Measurements from ENCODE around the gene PLD6.

PLD6 gene

DNA sequence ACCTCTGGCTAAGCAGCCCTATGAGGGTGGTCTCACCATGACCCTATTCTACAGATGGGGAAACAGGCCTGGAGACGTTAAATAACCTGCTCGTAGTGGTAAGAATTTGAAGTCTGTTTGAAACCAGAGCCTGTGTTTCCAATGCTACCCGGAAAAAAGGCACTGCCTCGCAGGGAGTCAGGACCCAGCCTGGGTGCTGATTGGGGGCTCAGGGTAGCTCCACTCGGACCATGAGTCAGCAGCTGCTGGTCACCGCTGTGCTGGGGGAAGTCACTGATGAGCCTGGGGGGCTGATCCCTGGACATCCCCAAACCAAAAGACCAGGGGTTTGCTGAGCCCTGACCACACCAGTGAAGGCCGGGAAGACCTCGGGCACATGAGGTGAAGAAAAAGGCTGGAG, 9.4 kb upstream of the PLD6 start:
- Histone ChIP-seq H3K4me1 (ENCODE audit: control insufficient read depth in 5 of 5, insufficient read depth in 5 of 5, low read length in 5 of 5) (peaks cover 0 to 14% (median 8%) of the 10 kb centered on the region in 5 donors), H3K27ac (ENCODE audit: low read depth, low read length) (no peak overlapping the region), H3K36me3 (ENCODE audit: control insufficient read depth in 5 of 5, insufficient read depth in 5 of 5, low read length in 5 of 5) (peaks cover 4 to 90% (median 77%) of the 10 kb centered on the region in 5 donors), H3K9me3 (ENCODE audit: control insufficient read depth in 5 of 5, low read length in 5 of 5) (no peaks in the 10 kb centered on the region), H3K9ac (ENCODE audit: low read length in 5 of 5) (no peak overlapping the region), H3K27me3 (ENCODE audit: control insufficient read depth in 5 of 5, insufficient read depth in 4 of 5, low read length in 5 of 5) (no peaks in the 10 kb centered on the region), H3K4me3 (ENCODE audit: low read depth in 1 of 5, low read length in 5 of 5) (no peak overlapping the region)

DNA sequence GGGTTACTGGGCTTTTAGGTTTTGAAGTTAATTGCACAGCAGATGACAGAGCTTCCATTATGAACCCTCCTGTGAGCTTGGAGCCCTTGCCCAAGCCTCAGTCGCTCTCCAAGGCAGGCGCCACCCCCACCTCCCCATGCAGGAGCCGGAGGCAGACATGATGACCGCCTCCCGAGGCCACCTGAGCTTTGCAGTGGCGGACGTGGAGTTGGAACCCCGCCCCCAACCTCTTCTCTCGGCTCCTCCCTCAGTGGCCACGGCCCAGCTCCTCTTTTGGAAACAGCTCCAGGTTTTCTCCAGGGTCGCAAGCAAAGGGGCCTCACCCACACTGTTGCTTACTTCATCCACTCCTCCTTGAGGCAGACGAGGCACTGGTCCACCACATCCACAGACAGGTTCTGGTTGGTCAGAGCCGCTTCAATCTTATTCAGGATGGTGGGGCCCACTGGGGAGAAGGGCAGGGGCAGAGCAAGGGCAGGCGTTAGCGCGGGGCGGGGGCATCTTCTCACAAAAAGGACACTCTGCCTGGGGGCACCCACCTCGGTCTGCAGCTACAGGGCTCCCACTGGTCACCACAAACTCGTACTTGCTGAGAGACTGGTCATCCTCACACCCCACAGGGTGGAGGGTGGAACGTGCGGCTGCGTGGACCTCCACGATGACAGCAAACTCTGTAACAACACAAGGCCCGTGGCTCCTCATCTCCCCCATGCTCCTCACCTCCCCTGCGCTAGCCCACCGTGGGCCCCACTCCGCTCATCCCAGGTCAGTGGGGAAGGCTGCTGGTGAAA, 8.7 kb upstream of the PLD6 start:
- no peaks in the 10 kb centered on the region for H3K27me3 ChIP-seq (ENCODE audit: control insufficient read depth in 5 of 5, insufficient read depth in 4 of 5, low read length in 5 of 5)
- H3K4me1 ChIP-seq (ENCODE audit: control insufficient read depth in 5 of 5, insufficient read depth in 5 of 5, low read length in 5 of 5) = peaks cover 0 to 14% (median 8%) of the 10 kb centered on the region in 5 donors
- H3K27ac ChIP-seq (ENCODE audit: low read depth, low read length) = no peak overlapping the region
- H3K4me3 ChIP-seq (ENCODE audit: low read depth in 1 of 5, low read length in 5 of 5) = no peak overlapping the region
- H3K9me3 ChIP-seq (ENCODE audit: control insufficient read depth in 5 of 5, low read length in 5 of 5) = no peaks in the 10 kb centered on the region
- H3K36me3 ChIP-seq (ENCODE audit: control insufficient read depth in 5 of 5, insufficient read depth in 5 of 5, low read length in 5 of 5) = peaks cover 4 to 84% (median 70%) of the 10 kb centered on the region in 5 donors
- H3K9ac ChIP-seq (ENCODE audit: low read length in 5 of 5) = no peak overlapping the region

DNA sequence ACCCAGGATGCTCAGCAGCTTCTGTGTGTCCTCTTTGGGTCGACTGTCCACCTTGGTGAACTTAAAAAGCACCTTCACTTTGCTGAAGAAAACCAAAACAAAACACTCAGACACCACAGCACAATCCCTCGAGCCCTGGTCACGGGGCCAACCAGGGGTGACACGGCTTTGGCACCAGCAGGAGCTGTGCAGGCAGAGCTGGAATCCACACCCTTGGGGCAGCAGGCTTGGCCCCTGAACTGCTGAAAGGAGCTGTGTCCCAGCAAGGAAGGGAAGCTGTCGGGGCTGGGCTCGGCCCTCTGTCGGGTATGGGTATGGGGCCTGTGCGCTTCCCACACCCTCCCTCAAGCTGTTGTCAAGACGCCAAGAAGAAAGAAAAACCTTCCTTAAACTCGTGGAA, 7.6 kb upstream of the PLD6 start:
- peaks cover 4 to 73% (median 63%) of the 10 kb centered on the region in 5 donors for H3K36me3 ChIP-seq (ENCODE audit: control insufficient read depth in 5 of 5, insufficient read depth in 5 of 5, low read length in 5 of 5)

DNA sequence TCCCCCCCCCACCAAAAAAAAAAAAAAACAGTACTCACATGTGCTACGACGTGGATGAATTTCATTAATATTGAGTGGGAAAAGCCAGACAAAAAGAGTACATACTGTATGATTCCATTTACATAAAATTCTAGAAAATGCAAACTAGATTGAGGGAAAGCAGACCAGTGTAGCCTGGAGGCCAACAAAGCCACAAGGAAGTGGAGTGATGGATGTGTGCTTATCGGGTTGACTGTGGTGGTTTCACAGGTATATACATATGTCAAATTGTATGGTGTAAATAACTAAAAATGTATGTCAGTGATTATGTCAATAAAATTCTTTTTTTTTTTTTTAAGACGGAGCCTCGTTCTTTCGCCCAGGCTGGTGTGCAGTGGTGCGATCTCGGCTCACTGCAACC, 1.9 kb upstream of the PLD6 start:
- Histone ChIP-seq H3K27ac (ENCODE audit: low read depth, low read length) (no peak overlapping the region), H3K9ac (ENCODE audit: low read length in 5 of 5) (no peak overlapping the region), H3K36me3 (ENCODE audit: control insufficient read depth in 5 of 5, insufficient read depth in 5 of 5, low read length in 5 of 5) (peaks cover 0 to 20% (median 10%) of the 10 kb centered on the region in 5 donors), H3K9me3 (ENCODE audit: control insufficient read depth in 5 of 5, low read length in 5 of 5) (no peaks in the 10 kb centered on the region), H3K27me3 (ENCODE audit: control insufficient read depth in 5 of 5, insufficient read depth in 4 of 5, low read length in 5 of 5) (no peaks in the 10 kb centered on the region), H3K4me3 (ENCODE audit: low read depth in 1 of 5, low read length in 5 of 5) (no peak overlapping the region), H3K4me1 (ENCODE audit: control insufficient read depth in 5 of 5, insufficient read depth in 5 of 5, low read length in 5 of 5) (peaks cover 0 to 38% (median 34%) of the 10 kb centered on the region in 5 donors)

More for the DNA sequence above, 7.6 kb upstream of the PLD6 start:
- Histone ChIP-seq H3K27me3 (ENCODE audit: control insufficient read depth in 5 of 5, insufficient read depth in 4 of 5, low read length in 5 of 5) (no peaks in the 10 kb centered on the region), H3K27ac (ENCODE audit: low read depth, low read length) (no peak overlapping the region), H3K4me1 (ENCODE audit: control insufficient read depth in 5 of 5, insufficient read depth in 5 of 5, low read length in 5 of 5) (peaks cover 0 to 14% (median 8%) of the 10 kb centered on the region in 5 donors), H3K9ac (ENCODE audit: low read length in 5 of 5) (no peak overlapping the region), H3K4me3 (ENCODE audit: low read depth in 1 of 5, low read length in 5 of 5) (no peak overlapping the region), H3K9me3 (ENCODE audit: control insufficient read depth in 5 of 5, low read length in 5 of 5) (no peaks in the 10 kb centered on the region)

DNA sequence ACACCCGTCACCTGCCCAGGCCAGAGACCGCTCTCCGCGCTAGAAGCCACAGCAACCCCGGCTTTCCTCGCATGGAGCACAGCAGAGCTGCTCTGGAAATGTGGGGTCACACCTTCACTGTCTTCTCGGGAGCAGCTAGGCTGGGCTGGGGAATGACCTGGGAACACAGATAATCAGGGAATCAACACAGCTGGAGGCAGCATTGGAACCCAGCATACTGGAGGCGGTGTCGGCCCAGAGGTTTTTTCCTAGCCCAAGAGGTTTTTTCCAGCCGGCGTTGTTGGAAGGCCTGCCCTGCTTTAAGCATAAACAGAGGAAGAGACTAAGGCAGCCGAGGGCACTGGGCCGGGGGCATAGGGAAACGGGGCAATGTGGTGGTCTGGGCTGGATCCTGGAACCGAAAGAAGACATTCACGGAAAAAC, 791 bp upstream of the PLD6 start:
- Histone ChIP-seq H3K4me1 (ENCODE audit: control insufficient read depth in 5 of 5, insufficient read depth in 5 of 5, low read length in 5 of 5) (peaks cover 3 to 49% (median 43%) of the 10 kb centered on the region in 5 donors), H3K27ac (ENCODE audit: low read depth, low read length) (peak overlapping the region; percentile 82), H3K36me3 (ENCODE audit: control insufficient read depth in 5 of 5, insufficient read depth in 5 of 5, low read length in 5 of 5) (peaks cover 0 to 23% (median 6%) of the 10 kb centered on the region in 5 donors), H3K9me3 (ENCODE audit: control insufficient read depth in 5 of 5, low read length in 5 of 5) (no peaks in the 10 kb centered on the region), H3K9ac (ENCODE audit: low read length in 5 of 5) (peak overlapping the region in 1 of 5 donors; percentile 47), H3K4me3 (ENCODE audit: low read depth in 1 of 5, low read length in 5 of 5) (no peak overlapping the region), H3K27me3 (ENCODE audit: control insufficient read depth in 5 of 5, insufficient read depth in 4 of 5, low read length in 5 of 5) (no peaks in the 10 kb centered on the region)

DNA sequence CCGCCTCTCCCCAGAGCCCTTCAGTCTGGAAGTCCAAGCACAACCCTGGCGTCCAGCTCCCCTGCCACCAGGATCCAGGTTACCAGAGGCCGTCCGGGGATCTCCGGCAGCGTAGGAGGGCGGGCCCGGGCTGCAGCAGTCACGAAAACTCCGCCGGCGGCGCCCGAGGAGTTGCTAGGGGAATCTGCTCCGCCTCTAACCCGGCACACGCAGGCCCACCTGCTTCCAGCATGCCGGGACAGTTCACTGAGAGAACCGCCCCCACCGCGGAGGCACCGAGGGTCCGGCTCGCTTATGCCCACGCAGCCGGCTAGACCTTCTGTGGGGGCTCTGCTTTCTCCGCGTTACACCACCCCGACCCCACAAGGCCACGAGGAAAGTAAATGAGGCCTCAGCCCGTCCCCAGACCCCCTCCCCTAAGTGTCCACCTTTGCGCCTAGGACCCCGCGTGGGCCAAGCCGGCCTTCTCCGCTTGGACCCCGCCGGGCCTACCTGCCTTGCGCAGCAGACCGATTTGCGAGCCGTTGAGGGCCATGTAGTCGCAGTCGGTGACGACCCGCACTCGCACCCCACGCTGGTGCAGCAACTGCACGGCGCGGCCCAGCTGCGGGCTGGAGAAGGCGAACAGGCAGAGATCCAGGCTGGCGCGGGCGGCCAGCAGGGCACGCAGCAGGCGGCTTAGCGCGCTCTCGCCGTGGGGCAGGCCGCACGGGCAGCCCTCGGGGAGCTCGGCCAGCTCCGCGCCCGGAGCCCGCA, 587 bp downstream of the PLD6 start:
- Histone ChIP-seq H3K9ac (ENCODE audit: low read length in 5 of 5) (peak overlapping the region in 4 of 5 donors; percentile 21 to 82 (median 70)), H3K4me3 (ENCODE audit: low read depth in 1 of 5, low read length in 5 of 5) (peak overlapping the region; percentile 61 to 80 (median 75)), H3K27me3 (ENCODE audit: control insufficient read depth in 5 of 5, insufficient read depth in 4 of 5, low read length in 5 of 5) (no peaks in the 10 kb centered on the region), H3K4me1 (ENCODE audit: control insufficient read depth in 5 of 5, insufficient read depth in 5 of 5, low read length in 5 of 5) (peaks cover 6 to 61% (median 57%) of the 10 kb centered on the region in 5 donors), H3K27ac (ENCODE audit: low read depth, low read length) (peak overlapping the region; percentile 82), H3K9me3 (ENCODE audit: control insufficient read depth in 5 of 5, low read length in 5 of 5) (no peaks in the 10 kb centered on the region), H3K36me3 (ENCODE audit: control insufficient read depth in 5 of 5, insufficient read depth in 5 of 5, low read length in 5 of 5) (peaks cover 0 to 13% (median 0%) of the 10 kb centered on the region in 5 donors)

DNA sequence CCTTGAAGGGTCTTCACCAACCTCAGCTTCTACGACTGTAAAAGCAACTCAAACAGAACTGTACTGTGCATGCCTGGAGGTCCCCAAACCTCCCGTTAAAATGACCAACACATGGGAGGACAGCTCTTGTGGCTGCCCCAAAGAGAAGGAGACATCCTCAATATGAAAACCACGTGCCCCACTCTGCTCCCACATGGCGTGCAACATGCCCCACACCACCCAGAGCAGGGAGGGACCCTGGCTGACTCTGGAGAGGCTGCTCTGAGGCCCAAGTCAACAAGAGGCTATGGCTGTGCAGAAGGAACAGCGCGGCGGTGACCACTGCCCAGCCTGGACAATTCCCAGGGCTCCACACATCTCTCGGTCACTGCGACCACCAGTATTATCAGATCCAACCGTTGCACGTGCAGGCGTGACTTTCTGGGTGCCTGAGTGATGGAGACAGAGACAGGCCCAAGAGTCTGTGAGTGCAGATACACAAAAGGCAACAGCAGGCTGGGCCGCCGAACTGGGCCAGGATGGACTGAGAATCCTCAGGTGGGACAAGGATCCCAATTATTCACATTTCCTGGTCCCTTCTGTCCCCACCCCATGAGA, 1.4 kb downstream of the PLD6 start:
- H3K4me1 ChIP-seq (ENCODE audit: control insufficient read depth in 5 of 5, insufficient read depth in 5 of 5, low read length in 5 of 5) = peaks cover 6 to 69% (median 65%) of the 10 kb centered on the region in 5 donors
- H3K9ac ChIP-seq (ENCODE audit: low read length in 5 of 5) = peak overlapping the region in 3 of 5 donors; percentile 21 to 82 (median 74)
- peak overlapping the region; percentile 82 for H3K27ac ChIP-seq (ENCODE audit: low read depth, low read length)
- peak overlapping the region; percentile 61 to 80 (median 75) for H3K4me3 ChIP-seq (ENCODE audit: low read depth in 1 of 5, low read length in 5 of 5)
- no peaks in the 10 kb centered on the region for H3K27me3 ChIP-seq (ENCODE audit: control insufficient read depth in 5 of 5, insufficient read depth in 4 of 5, low read length in 5 of 5)
- H3K36me3 ChIP-seq (ENCODE audit: control insufficient read depth in 5 of 5, insufficient read depth in 5 of 5, low read length in 5 of 5) = peaks cover 0 to 12% (median 0%) of the 10 kb centered on the region in 5 donors
- H3K9me3 ChIP-seq (ENCODE audit: control insufficient read depth in 5 of 5, low read length in 5 of 5) = no peaks in the 10 kb centered on the region

DNA sequence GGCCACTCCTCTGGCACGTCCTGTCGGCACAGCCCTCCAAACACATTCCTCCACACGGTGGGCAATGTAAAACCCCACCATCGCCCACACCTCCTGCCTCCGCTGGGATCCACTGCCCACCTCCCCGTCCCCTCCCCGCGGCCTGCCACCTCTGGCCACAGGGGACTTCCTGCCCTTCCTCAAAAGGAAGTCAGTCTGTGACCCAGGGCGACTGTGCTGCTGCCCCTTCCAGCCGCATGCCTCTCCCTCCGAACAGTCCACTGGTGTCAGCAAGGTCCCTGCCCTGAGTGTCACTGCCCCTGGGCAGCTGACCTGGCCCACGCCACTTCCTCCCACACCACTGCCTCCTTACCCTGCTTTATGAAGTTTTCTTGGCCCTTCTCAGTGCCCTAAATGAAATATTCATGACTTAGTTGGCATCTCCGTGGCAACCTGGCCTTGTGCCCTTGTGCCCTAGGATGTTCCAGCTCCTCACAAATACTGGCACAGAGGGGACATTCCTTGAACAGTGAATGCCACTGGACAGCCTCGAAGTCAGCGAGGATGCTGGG, 2.0 kb downstream of the PLD6 start:
- H3K9me3 ChIP-seq (ENCODE audit: control insufficient read depth in 5 of 5, low read length in 5 of 5) = no peaks in the 10 kb centered on the region
- H3K36me3 ChIP-seq (ENCODE audit: control insufficient read depth in 5 of 5, insufficient read depth in 5 of 5, low read length in 5 of 5) = peaks cover 0 to 12% (median 0%) of the 10 kb centered on the region in 5 donors
- peak overlapping the region in 2 of 5 donors; percentile 59 to 82 for H3K9ac ChIP-seq (ENCODE audit: low read length in 5 of 5)
- peak overlapping the region in 4 of 5 donors; percentile 2 to 51 (median 24) for H3K4me3 ChIP-seq (ENCODE audit: low read depth in 1 of 5, low read length in 5 of 5)
- no peaks in the 10 kb centered on the region for H3K27me3 ChIP-seq (ENCODE audit: control insufficient read depth in 5 of 5, insufficient read depth in 4 of 5, low read length in 5 of 5)
- H3K27ac ChIP-seq (ENCODE audit: low read depth, low read length) = peak overlapping the region; percentile 82
- peaks cover 6 to 75% (median 69%) of the 10 kb centered on the region in 5 donors for H3K4me1 ChIP-seq (ENCODE audit: control insufficient read depth in 5 of 5, insufficient read depth in 5 of 5, low read length in 5 of 5)

DNA sequence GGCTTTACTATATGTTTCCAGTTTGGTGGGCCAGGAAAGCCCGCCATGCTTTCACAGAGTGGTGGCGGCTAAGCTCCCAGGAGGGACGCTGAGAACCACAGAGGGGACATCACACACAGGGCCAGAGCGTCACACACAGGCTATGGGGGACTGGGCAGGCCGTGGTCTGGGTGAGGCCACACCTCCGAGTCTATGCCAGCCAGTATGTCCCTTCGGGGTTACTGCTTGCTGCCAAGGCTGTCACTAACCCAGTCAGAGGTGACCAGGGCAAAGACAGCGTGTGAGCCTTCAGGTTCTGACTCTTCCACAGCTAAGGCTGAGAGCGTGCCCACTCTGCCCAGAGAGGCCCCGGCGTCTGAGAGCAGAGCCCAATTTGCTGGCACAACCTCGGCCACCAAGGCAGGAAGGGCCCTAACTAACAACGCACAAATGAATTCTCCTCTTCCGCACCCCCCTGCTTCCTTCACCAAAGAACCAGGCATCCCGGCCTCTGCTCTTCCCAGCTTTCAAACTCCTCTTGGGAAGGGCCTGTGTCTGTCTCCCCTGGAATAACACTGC, 2.9 kb downstream of the PLD6 start:
- Histone ChIP-seq H3K9ac (ENCODE audit: low read length in 5 of 5) (peak overlapping the region in 2 of 5 donors; percentile 59 to 82), H3K27me3 (ENCODE audit: control insufficient read depth in 5 of 5, insufficient read depth in 4 of 5, low read length in 5 of 5) (no peaks in the 10 kb centered on the region), H3K4me3 (ENCODE audit: low read depth in 1 of 5, low read length in 5 of 5) (peak overlapping the region in 2 of 5 donors; percentile 11 to 37), H3K36me3 (ENCODE audit: control insufficient read depth in 5 of 5, insufficient read depth in 5 of 5, low read length in 5 of 5) (peaks cover 0 to 12% (median 0%) of the 10 kb centered on the region in 5 donors), H3K4me1 (ENCODE audit: control insufficient read depth in 5 of 5, insufficient read depth in 5 of 5, low read length in 5 of 5) (peaks cover 6 to 75% (median 69%) of the 10 kb centered on the region in 5 donors), H3K9me3 (ENCODE audit: control insufficient read depth in 5 of 5, low read length in 5 of 5) (no peaks in the 10 kb centered on the region), H3K27ac (ENCODE audit: low read depth, low read length) (peak overlapping the region; percentile 82)
